ENCODE results near the gene MGAT2.

DNA sequence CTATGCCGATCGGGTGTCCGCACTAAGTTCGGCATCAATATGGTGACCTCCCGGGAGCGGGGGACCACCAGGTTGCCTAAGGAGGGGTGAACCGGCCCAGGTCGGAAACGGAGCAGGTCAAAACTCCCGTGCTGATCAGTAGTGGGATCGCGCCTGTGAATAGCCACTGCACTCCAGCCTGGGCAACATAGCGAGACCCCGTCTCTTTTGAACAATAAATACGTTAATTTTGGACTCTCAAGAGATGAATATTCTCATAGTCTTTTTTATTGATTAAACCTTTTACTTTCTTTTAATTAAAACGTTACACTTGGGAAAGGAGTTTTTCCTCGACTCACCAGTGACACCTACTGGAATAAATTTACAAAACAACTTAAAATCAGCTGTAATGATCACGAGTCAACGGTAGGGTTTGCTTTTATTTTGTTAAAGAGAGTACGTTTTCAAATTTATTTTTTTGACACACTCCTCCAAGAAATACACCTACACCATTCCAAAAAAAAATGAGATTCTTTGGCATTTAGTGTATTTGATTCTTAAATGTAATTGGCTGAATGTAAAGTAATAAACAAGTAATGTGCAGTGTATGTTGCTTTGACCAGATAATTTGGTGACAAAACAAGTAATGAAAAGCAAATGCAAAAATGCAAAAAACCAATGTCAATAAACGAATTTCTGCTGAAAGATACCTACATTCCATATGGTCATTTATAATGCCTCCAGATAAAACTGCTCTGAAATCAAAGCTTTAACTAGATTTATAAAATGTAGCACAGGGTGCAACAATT lies 33.7 kb upstream of the MGAT2 start:
- TF ChIP-seq CTCF (IDR thresholded peaks at IDR 0.05; ENCODE audit: insufficient read depth, low read length) (peak; percentile 47), POLR2AphosphoS5 (IDR thresholded peaks at IDR 0.05; ENCODE audit: low read depth) (no peak), SPI1 (IDR thresholded peaks at IDR 0.05; ENCODE audit: borderline replicate concordance, low read depth) (no peak), GABPA (IDR thresholded peaks at IDR 0.05; ENCODE audit: low read depth) (no peak)
- TF ChIP-seq, protein P1, sequence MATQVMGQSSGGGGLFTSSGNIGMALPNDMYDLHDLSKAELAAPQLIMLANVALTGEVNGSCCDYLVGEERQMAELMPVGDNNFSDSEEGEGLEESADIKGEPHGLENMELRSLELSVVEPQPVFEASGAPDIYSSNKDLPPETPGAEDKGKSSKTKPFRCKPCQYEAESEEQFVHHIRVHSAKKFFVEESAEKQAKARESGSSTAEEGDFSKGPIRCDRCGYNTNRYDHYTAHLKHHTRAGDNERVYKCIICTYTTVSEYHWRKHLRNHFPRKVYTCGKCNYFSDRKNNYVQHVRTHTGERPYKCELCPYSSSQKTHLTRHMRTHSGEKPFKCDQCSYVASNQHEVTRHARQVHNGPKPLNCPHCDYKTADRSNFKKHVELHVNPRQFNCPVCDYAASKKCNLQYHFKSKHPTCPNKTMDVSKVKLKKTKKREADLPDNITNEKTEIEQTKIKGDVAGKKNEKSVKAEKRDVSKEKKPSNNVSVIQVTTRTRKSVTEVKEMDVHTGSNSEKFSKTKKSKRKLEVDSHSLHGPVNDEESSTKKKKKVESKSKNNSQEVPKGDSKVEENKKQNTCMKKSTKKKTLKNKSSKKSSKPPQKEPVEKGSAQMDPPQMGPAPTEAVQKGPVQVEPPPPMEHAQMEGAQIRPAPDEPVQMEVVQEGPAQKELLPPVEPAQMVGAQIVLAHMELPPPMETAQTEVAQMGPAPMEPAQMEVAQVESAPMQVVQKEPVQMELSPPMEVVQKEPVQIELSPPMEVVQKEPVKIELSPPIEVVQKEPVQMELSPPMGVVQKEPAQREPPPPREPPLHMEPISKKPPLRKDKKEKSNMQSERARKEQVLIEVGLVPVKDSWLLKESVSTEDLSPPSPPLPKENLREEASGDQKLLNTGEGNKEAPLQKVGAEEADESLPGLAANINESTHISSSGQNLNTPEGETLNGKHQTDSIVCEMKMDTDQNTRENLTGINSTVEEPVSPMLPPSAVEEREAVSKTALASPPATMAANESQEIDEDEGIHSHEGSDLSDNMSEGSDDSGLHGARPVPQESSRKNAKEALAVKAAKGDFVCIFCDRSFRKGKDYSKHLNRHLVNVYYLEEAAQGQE (IDR thresholded peaks at IDR 0.05; ENCODE audit: insufficient replicate concordance, low read depth), result no peak
